Suppressor macrophage treated with lipopolysaccharide for 4 hours (primary cell): ENCODE data around the gene TMSB4X.
A peak's percentile ranks its signal among the peaks of the same experiment; 100 is the strongest.
"Not testable (repeated sequence)": the region's sequence is repeated elsewhere in the genome, so short reads cannot be mapped to it uniquely, and the experiment has no call there.

Experiments
- DNase-seq: peaks from one replicate; pipeline ENCODE4 v3.0.0-alpha.2; 2020

TMSB4X gene

DNA sequence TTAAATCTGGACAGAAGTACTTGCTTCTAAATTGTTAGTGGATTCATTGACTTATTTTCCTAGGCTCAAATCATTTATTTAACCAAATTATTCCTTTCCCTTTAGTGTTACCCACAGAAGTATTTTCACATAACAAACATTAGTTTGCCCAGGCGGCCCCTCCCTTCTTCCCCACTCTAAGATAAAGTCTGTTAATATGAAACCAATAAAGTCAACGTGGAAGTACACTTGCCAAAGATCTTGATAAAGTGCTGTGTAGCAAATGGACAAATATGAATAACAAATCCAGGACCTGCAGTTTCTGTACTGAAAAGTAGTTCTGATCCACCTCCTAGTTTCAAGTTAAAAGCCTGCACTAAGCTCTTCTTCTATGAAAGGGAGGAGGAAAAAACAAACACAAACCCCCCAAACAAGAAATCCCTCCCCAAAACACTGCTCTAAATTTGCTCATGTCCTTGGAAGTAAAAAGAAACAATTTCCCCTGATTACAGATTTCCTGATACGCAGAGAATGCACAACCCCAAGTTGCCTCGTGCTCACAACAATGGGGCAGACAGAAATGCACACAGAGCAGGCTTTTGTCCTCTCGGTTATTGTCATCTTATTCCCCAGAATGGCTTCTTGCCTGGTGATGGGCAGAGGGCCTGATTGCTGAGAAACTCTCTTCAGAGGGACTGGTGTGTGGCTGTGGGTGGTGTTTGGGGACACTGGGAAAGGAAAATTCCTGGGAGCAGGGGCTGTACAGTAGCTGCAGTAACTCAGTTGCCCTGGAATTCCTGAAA lies 23.2 kb downstream of the TMSB4X start:
- no peak for DNase-seq

DNA sequence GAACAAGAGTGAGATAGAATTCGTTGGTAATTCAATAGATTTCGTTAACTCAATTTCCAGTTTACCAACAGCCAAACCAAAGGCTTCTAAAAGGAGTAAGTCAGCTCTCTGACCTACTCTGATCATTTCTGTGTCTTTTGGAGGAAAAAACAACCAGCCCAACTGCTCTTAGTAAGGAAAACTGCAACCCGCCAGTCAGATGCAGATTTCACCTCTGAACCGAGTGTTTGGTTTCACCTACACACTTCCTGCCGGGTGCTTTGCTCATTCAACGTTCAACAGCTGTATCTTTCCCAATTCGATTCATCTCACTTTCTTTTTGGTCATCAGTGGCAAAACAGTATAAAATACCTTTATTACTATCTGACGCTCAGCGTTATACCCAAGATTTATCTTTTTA lies 24.5 kb downstream of the TMSB4X start:
- DNase-seq, result peak; percentile 47

DNA sequence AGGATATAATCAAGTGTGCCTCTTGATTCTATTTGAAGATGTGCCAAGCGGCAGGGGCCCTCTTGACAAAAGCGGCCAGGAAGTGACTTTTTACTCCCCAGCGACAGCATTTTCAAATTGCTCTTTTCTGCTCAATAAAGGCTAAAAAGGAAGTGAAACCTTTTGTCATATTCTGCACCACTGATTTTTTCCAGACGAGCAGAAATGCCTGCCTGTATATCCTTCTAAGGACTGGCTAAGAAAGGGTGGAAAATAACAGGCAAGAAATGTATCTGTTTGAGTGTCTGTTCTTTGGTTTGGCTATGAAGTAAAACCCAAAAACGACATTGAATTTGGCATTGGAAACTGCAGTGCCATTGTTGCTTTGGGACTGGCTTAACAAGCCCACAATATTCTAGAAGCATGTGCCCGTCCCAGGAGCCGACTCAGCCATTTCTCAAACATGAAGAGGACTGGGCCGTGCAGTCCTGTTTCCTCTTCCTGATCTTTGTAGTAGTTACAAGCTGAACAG lies 25.4 kb downstream of the TMSB4X start:
- DNase-seq, result peak; percentile 69

GRCh38 chrX:13001097-13001496 lies 26.2 kb downstream of the TMSB4X start:
- DNase-seq, result no peak

DNA sequence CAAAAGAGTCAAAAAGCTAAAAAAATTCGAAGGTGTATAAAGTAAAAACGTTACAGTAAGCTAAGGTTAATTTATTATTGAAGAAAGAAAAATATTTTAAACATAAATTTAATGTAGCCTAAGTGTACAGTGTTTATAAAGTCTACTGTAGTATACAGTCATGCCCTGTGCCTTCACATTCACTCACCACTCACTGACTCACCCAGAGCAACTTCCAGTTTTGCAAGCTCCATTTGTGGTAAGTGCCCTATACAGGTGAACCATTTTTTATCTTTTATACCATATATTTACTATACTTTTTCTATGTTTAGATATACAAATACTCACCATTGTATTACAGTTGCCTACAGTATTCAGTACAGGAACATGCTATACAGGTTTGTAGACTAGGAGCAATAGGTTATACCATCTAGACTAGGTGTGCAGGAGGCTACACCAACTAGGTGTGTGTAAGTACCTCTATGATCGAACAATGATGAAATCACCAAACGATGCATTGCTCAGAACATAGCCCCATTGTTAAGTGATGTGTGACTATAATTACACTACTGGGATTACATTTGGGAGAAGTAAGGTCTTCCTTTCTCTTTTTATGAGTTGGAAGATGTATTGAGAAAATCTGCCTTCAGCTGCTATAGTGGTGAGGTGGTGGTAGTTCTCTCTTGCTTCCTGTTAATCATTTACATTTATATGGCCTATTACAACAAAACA lies 27.2 kb downstream of the TMSB4X start:
- DNase-seq, result peak; percentile 53

DNA sequence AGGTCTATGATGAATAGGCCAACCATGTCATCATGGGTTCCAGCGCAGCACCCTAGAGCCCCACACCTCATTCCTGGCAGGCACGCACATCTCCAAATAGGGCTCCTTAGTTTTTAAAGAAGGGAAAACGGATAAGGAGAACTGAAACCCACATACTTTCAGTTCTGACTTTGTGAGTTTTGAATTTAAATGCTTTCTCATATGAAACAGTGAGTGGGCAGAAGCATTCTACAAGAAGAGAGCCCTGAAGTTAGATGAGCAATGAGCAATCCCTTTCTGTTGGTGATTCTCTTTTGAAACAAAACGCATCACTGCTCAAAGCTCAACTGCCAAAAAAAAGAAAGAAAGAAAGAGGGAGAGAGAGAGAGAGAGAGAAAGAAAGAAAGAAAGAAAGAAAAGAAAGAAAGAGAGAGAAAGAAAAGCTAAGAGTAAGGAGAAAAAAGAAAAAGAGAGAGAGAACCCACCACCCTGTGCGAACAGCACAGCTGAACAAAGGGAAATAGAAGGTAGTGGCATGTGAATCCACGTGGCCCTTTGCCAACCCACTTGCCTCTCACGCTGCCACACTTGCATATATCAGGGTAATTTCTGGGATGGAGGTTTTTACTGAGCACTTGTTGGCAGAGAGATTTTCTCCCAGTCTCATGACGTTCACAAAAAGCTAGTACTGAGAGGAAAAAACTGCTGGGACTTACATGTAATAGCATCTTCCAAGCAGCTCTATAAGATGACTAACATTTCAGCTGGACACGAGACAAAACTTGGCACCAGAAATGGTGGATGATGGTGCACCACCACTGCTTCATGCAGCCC lies 31.0 kb downstream of the TMSB4X start:
- DNase-seq, result peak; percentile 88

- no peak for DNase-seq
Measured at GRCh38 chrX:13007519-13008188, 32.7 kb downstream of the TMSB4X start.

DNA sequence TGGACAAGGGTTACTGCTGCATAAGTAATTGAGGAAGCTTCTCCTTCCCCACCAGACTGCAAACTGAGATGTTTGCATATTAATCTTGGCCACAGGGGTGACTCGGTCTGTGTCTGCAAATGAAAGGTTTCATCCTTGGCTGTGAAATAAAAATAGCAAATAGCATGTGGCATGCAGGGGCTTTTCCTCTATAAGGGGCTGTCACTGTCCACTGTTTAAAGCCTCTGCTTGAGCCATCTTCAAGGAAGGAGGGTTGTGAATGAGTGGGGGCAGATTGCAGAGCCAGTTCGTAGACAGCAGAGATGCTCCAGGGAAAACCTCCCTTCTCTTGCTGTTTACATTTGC lies 33.3 kb downstream of the TMSB4X start:
- DNase-seq, result no peak

- DNase-seq, result no peak
Measured at GRCh38 chrX:13008851-13009250, 33.9 kb downstream of the TMSB4X start.

GRCh38 chrX:13009273-13009672 lies 34.4 kb downstream of the TMSB4X start:
- DNase-seq, result peak; percentile 51

DNA sequence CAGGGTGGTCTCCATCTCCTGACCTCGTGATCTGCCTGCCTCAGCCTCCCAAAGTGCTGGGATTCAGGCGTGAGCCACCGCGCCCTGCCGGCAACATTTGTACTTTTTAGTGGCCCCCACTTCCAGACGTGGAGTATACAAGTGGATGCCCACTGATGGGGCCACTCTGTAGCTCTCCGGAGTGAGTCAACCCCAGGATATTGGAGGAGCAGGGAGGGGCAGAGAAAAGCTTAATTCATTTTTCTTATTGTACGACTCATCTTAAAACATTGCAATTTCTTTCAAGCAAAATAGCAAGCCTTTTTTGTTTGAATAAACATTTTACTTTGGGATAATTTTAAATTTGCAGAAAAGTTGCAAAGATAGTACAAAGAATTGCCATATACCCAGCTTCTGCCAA lies 34.9 kb downstream of the TMSB4X start:
- DNase-seq, result no peak

DNA sequence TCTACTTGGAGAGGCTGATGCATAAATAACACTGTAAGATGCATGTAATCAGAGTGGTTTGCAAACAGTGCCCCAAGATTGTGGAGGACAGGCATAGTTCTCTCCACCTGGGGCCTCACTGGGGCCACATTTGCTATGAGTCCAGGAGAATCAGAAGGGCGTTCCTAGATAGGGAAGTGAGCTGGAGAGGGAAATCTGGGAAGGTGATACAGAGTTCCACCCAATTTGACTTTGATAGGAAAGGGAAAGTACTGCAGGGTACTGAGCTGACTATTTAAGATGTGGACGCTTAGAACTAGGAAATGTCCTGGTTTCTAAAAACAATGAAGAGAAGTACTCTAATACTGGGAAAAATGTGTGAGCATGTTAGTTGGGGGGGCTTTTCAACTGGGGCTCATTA lies 35.6 kb downstream of the TMSB4X start:
- no peak for DNase-seq

GRCh38 chrX:13013363-13014110 lies 38.6 kb downstream of the TMSB4X start:
- DNase-seq, result peak; percentile 84

GRCh38 chrX:13014111-13015096 lies 39.5 kb downstream of the TMSB4X start:
- no peak for DNase-seq

DNA sequence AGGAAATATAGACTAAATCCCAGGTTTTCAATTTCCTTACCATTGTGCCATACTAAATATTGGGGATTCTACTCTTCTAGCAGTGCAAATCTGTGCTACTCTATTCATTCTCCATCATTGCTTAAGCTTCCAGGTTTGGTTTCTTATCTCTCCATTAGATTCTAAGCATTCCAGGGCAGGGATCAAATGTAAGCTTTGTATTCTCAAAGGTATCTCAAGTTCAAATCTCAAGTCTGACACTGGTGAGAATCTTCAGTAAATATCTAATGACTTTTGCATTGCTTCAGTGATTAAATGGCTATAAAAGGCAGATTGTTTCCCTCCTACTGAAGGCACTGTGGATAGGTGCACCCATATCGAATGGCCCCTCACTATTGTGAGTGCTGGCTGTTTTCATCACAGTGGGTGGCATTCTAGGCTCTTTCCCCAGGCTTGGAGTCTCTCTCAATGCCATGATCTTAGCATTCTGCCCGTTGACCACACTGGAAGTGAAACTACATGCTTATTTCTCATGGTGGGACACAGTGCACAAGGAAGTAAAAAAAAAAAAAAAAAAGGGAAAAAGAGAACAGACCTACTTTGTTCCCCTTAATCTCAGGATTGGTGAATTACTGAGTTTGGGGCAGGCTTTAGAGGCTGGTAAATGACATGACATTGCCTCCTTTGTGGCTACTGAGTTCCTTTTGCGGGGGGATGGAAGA lies 40.8 kb downstream of the TMSB4X start:
- DNase-seq, result peak; percentile 73

DNA sequence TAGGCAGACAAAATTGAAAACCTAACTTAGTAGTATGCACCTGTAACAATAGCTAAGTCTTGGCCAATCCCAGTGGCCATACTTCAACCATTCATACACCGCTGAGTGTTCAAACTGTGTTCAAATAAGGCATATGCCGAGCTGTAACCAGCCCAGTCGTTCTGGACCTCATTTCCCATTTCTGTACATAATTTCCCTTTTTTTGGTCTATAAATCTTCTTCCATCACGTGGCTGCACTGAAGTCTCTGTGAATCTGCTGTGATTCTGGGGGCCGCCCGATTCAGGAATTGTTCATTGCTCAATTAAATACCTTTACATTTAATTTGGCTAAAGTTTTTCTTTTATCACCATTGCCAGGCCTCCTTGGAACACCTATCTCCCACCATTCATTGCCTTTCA lies 41.8 kb downstream of the TMSB4X start:
- not testable (repeated sequence) for DNase-seq

- DNase-seq, result no peak
Measured at GRCh38 chrX:13022926-13023325, 48.0 kb downstream of the TMSB4X start.

GRCh38 chrX:13023567-13023966 lies 48.7 kb downstream of the TMSB4X start:
- no peak for DNase-seq

- DNase-seq, result no peak
Measured at GRCh38 chrX:13023979-13024378, 49.1 kb downstream of the TMSB4X start.

- no peak for DNase-seq
Measured at GRCh38 chrX:13024986-13025385, 50.1 kb downstream of the TMSB4X start.
